SK-MEL-5 (cell line): ENCODE measurements around the gene SKI. TPM values are rescaled to one million over a fixed set of nuclear protein-coding genes. Genes with fewer than 3 reads are reported as not detected.

ENCODE experiments used
- DNase-seq: peaks from one replicate; pipeline ENCODE4 v3.0.0-alpha.2; 2016; ENCODE audit warnings: low read depth, low spot score
- in situ Hi-C: cut with HindIII; loops from 2 replicates; pipeline ENCODE4 v1.10.0; 2016; ENCODE audit warnings: low sequenced_read_pairs, high pct_unique_total_duplicates, low pct_unique_long_range_greater_than_20kb
- total RNA-seq: library from RNA; depleted of rRNA; stranded (reverse); fragments of >200 nt; shearing (Covaris generic); gene quantifications from 2 replicates; pipeline ENCODE4 v1.2.3, GENCODE V29; 2014

Gene SKI
- total RNA-seq, 1 experiment from 2014 or later: 3.9 TPM

- DNase-seq: peak; percentile 51
- in situ Hi-C loops: no loop called here
Measured at GRCh38 chr1:2204415-2205190, 23.5 kb upstream of the SKI start.

- peak; percentile 85 for DNase-seq
- in situ Hi-C loops: no loop called here
Measured at GRCh38 chr1:2205191-2205952, 22.7 kb upstream of the SKI start.

- in situ Hi-C loops: no loop called here
- DNase-seq: no peak
Measured at GRCh38 chr1:2206813-2207487, 21.2 kb upstream of the SKI start.

GRCh38 chr1:2208309-2209239 lies 19.5 kb upstream of the SKI start:
- in situ Hi-C loops: no loop called here

GRCh38 chr1:2209400-2210083 lies 18.6 kb upstream of the SKI start:
- DNase-seq: no peak
- in situ Hi-C loops: no loop called here

More at GRCh38 chr1:2208309-2209239, 19.5 kb upstream of the SKI start:
- no peak for DNase-seq

- DNase-seq: no peak
- in situ Hi-C loops: no loop called here
Measured at GRCh38 chr1:2210084-2210653, 17.9 kb upstream of the SKI start.

- in situ Hi-C loops: no loop called here
- no peak for DNase-seq
Measured at GRCh38 chr1:2210786-2211185, 17.3 kb upstream of the SKI start.

- in situ Hi-C loops: no loop called here
- DNase-seq: no peak
Measured at GRCh38 chr1:2212274-2212531, 15.9 kb upstream of the SKI start.

- in situ Hi-C loops: no loop called here
- DNase-seq: peak; percentile 84
Measured at GRCh38 chr1:2212532-2213491, 15.3 kb upstream of the SKI start.

- in situ Hi-C loops: no loop called here
- no peak for DNase-seq
Measured at GRCh38 chr1:2213576-2214505, 14.3 kb upstream of the SKI start.

- DNase-seq: no peak
- in situ Hi-C loops: no loop called here
Measured at GRCh38 chr1:2214541-2215241, 13.4 kb upstream of the SKI start.

GRCh38 chr1:2215329-2215728 lies 12.8 kb upstream of the SKI start:
- no peak for DNase-seq
- in situ Hi-C loops: no loop called here

- in situ Hi-C loops: no loop called here
- no peak for DNase-seq
Measured at GRCh38 chr1:2215909-2216766, 12.0 kb upstream of the SKI start.

- no peak for DNase-seq
Measured at GRCh38 chr1:2216767-2217058, 11.4 kb upstream of the SKI start.

More at GRCh38 chr1:2216767-2217058, 11.4 kb upstream of the SKI start:
- in situ Hi-C loops: no loop called here
